HG03457 (cell line): ENCODE data around the gene CNTNAP5.

ENCODE experiments used
- ATAC-seq: cut with Tn5 transposase; IDR thresholded peaks from one replicate; pipeline ENCODE4 v1.9.1; 2021; ENCODE audit warnings: moderate number of reproducible peaks; ENCODE audit not compliant: unreplicated experiment

Gene CNTNAP5

GRCh38 chr2:124535816-124536215, 510.7 kb downstream of the CNTNAP5 start:
- ATAC-seq, result no peak

GRCh38 chr2:124536591-124536990, 511.5 kb downstream of the CNTNAP5 start:
- no peak for ATAC-seq

- ATAC-seq, result no peak
Measured at GRCh38 chr2:124538549-124538948, 513.5 kb downstream of the CNTNAP5 start.

- ATAC-seq, result no peak
Measured at GRCh38 chr2:124540805-124541204, 515.7 kb downstream of the CNTNAP5 start.

GRCh38 chr2:124542932-124543640, 518.0 kb downstream of the CNTNAP5 start:
- ATAC-seq, result no peak

GRCh38 chr2:124547700-124548099, 522.6 kb downstream of the CNTNAP5 start:
- no peak for ATAC-seq

GRCh38 chr2:124558277-124558905, 533.3 kb downstream of the CNTNAP5 start:
- no peak for ATAC-seq

- no peak for ATAC-seq
Measured at GRCh38 chr2:124559236-124559635, 534.1 kb downstream of the CNTNAP5 start.

GRCh38 chr2:124560592-124561112, 535.6 kb downstream of the CNTNAP5 start:
- ATAC-seq, result no peak

- no peak for ATAC-seq
Measured at GRCh38 chr2:124561486-124561885, 536.4 kb downstream of the CNTNAP5 start.

- no peak for ATAC-seq
Measured at GRCh38 chr2:124563426-124563825, 538.3 kb downstream of the CNTNAP5 start.

GRCh38 chr2:124566518-124566970, 541.5 kb downstream of the CNTNAP5 start:
- no peak for ATAC-seq

- no peak for ATAC-seq
Measured at GRCh38 chr2:124570872-124571271, 545.8 kb downstream of the CNTNAP5 start.

GRCh38 chr2:124571836-124572235, 546.7 kb downstream of the CNTNAP5 start:
- no peak for ATAC-seq

- ATAC-seq, result no peak
Measured at GRCh38 chr2:124572934-124573634, 548.0 kb downstream of the CNTNAP5 start.

GRCh38 chr2:124575497-124575896, 550.4 kb downstream of the CNTNAP5 start:
- no peak for ATAC-seq

- ATAC-seq, result no peak
Measured at GRCh38 chr2:124580263-124580662, 555.2 kb downstream of the CNTNAP5 start.

- no peak for ATAC-seq
Measured at GRCh38 chr2:124582387-124582786, 557.3 kb downstream of the CNTNAP5 start.

GRCh38 chr2:124584615-124585014, 559.5 kb downstream of the CNTNAP5 start:
- ATAC-seq, result no peak

- no peak for ATAC-seq
Measured at GRCh38 chr2:124585277-124585676, 560.2 kb downstream of the CNTNAP5 start.

- ATAC-seq, result no peak
Measured at GRCh38 chr2:124586210-124586609, 561.1 kb downstream of the CNTNAP5 start.

GRCh38 chr2:124586835-124587234, 561.7 kb downstream of the CNTNAP5 start:
- ATAC-seq, result no peak
